Right lobe of liver (tissue), 4 donors: ENCODE measurements around the gene CDX1.

Experiments
- POLR2A ChIP-seq: fragments of 450-650 bp; IDR thresholded peaks from one replicate; pipeline ENCODE4 v1.6.1; 2017; ENCODE audit warnings: antibody characterized with exemption, mild to moderate bottlenecking
- TF ChIP-seq, protein P1 (sequence below), 4 donors: fragments of 200-600 bp in 3 of 4; fragments of 450-650 bp in 1 of 4; IDR thresholded peaks; one replicate each; pipeline versions ENCODE4 v1.5.1 to v1.8.0; 2016 to 2022; ENCODE audit warnings: antibody characterized with exemption in 4 of 4, mild to moderate bottlenecking in 2 of 4
- donor health status: DM: no; HTN: no; CAD: no.
- donor health status: DM: no; HTN: no; CAD: no.
- donor health status: DM: no; HTN: yes; CAD: no.

DNA sequence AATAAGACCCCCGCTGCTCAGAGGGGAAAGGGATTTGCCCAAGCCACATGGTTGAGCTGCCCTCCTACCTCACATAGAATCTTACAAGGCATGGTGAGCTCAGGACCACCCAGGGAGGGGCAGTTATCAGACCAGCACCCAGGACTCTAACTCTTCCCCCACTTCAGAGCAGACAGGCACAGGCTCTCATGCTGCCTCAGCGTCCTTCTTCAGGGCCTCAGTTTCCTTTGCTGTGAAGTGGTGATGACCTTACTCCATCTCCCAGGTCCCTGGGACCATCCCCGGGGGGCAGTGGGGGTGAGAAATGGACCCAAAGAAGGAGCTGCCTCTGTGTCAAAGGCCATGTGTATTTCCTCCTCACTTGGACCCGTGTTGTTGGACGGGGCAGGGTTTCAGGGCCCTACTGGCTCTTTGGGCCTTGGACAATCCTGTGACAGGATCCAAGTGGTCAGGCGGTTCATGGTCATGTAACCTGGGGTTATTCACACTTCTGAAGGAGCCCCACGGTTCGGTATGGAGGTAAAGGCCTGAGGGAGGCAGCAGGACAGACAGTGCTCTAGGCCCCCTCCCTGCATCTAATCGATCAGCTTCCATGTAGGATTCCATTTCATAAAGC lies 48.5 kb upstream of the CDX1 start:
- no peak for TF ChIP-seq POLR2A
- TF ChIP-seq, protein P1, sequence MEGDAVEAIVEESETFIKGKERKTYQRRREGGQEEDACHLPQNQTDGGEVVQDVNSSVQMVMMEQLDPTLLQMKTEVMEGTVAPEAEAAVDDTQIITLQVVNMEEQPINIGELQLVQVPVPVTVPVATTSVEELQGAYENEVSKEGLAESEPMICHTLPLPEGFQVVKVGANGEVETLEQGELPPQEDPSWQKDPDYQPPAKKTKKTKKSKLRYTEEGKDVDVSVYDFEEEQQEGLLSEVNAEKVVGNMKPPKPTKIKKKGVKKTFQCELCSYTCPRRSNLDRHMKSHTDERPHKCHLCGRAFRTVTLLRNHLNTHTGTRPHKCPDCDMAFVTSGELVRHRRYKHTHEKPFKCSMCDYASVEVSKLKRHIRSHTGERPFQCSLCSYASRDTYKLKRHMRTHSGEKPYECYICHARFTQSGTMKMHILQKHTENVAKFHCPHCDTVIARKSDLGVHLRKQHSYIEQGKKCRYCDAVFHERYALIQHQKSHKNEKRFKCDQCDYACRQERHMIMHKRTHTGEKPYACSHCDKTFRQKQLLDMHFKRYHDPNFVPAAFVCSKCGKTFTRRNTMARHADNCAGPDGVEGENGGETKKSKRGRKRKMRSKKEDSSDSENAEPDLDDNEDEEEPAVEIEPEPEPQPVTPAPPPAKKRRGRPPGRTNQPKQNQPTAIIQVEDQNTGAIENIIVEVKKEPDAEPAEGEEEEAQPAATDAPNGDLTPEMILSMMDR (IDR thresholded peaks at IDR 0.05), result no peak
